Skeletal muscle cell (primary cell): ENCODE measurements around the gene FITM1.

Experiments
- DNase-seq: peaks from one replicate; pipeline ENCODE4 v3.0.0-alpha.2; 2010; ENCODE audit warnings: low read depth
- H3K4me3 ChIP-seq: 2 replicates; pipeline ENCODE4 v1.5.1; 2011; ENCODE audit warnings: low read depth, mild to moderate bottlenecking, control low read depth, low read length, moderate library complexity

The FITM1 gene

GRCh38 chr14:24115422-24116127 lies 14.9 kb upstream of the FITM1 start:
- peak overlapping the region; percentile 82 for H3K4me3 ChIP-seq

DNA sequence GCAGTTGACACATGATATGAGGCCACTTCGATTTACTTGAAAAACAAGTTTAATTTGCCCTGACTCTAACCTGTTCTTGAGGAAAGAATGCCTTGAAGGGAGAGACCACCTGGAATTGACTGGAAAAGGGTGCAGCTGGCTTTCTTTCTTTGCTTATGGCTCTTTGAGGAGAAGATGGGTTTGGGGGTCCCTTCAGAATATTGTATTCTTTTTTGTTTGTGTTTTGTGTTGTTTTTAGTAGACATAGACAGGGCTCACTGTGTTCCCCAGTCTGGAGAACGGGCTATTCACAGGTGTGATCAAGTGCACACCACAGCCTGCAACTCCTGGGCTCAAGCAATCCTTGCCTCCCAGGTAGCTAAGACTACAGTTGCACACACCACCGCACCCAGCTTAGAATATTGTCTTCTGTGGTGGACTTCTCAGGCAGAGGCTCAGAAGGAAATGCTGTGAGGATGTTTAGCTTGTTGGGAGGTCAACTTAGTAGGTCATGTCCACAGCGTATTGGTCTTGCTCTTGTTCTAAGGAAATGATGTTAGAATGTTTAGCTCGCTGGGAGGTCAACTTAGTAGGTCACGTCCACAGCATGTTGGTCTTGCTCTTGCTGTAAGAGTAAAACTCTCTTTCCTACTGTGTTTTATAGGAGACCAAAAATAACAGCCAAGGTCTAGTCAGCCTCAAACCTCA lies 14.2 kb upstream of the FITM1 start:
- no peak for DNase-seq
- no peak overlapping the region for H3K4me3 ChIP-seq

More at GRCh38 chr14:24115422-24116127, 14.9 kb upstream of the FITM1 start:
- DNase-seq: no peak

DNA sequence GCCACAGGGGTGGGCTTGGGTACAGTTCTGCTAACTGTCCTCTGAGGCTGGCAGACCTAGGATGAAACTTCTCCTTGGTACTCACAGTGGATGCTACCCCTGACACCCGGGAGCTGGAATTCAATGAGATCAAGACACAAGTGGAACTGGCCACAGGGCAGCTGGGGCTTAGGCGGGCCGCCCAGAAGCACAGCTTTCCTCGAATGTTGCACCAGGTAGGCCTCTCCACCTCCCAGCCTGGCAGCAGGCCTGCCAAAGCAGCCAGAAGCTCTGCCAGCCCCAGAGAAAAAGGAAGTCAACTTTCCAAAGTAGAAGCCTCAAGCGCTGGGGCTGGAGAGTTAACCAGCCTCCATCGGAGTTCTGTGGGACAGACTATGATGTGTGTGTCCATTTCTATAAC lies 13.3 kb upstream of the FITM1 start:
- H3K4me3 ChIP-seq: no peak overlapping the region
- DNase-seq: no peak

DNA sequence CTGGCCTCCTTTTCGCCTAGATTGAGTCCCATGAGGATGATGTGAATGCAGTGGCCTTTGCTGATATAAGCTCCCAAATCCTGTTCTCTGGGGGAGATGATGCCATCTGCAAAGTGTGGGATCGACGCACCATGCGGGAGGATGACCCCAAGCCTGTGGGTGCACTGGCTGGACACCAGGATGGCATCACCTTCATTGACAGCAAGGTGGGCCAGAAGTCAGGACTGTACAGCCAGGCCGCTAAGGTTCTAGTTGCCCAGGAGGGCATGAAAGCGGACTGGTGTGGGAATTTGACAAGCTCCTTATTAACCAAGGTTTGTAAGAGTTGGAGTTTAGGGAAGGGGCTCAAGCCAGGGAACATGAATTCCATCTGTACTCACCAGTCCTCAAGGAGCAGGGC lies 10.8 kb upstream of the FITM1 start:
- DNase-seq: no peak
- H3K4me3 ChIP-seq: no peak overlapping the region

DNA sequence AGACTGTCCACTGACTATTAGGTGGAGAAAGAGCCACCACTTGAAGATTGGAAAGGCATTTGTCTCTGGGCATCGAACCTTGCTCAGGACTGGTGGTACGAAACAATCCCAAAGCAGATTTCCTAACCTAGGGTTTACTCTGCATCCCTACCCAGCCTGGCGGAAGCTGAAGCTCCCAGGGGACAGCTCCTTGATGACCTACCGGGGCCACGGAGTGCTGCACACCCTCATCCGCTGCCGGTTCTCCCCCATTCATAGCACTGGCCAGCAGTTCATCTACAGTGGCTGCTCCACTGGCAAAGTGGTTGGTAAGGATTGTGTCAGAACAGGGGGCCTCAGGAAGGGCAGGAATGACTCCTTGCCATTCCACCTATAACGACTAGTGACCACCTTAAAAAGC lies 9.2 kb upstream of the FITM1 start:
- no peak overlapping the region for H3K4me3 ChIP-seq
- DNase-seq: no peak

- DNase-seq: no peak
- H3K4me3 ChIP-seq: no peak overlapping the region
These were observed 8.0 kb upstream of the FITM1 start for GRCh38 chr14:24122416-24122815.

DNA sequence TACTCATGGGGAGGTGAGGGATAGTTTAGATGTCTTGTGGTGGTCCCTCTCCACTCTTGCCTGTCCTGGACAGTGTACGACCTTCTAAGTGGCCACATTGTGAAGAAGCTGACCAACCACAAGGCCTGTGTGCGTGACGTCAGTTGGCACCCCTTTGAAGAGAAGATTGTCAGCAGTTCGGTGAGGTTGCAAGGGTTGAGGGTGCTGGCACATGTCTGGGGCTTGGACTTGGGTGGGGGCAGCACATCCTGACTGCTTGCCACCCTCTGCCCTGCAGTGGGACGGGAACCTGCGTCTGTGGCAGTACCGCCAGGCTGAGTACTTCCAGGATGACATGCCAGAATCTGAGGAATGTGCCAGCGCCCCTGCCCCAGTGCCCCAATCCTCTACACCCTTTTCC lies 7.6 kb upstream of the FITM1 start:
- no peak for DNase-seq
- no peak overlapping the region for H3K4me3 ChIP-seq

- H3K4me3 ChIP-seq: no peak overlapping the region
- no peak for DNase-seq
These were observed 6.7 kb upstream of the FITM1 start for GRCh38 chr14:24123424-24124417.

- DNase-seq: no peak
- H3K4me3 ChIP-seq: no peak overlapping the region
These were observed 3.5 kb upstream of the FITM1 start for GRCh38 chr14:24126939-24127338.

DNA sequence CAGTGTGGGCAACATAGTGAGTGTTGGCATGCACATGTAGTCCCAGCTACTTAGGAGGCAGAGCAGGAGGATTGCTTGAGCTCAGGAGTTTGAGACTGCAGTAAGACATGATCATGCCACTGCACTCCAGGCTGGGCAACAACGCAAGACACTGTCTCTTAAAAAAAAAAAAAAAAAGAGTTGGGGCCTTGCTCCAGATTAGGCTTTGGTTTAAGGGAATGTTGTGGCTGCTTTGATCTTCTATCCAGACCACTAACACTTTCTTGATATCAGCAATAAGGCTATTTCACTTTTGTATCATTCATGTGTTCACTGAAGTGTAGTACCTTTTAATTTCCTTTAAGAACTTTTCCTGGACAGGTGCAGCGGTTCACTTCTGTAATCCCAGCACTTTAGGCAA lies 2.8 kb upstream of the FITM1 start:
- no peak overlapping the region for H3K4me3 ChIP-seq
- no peak for DNase-seq

DNA sequence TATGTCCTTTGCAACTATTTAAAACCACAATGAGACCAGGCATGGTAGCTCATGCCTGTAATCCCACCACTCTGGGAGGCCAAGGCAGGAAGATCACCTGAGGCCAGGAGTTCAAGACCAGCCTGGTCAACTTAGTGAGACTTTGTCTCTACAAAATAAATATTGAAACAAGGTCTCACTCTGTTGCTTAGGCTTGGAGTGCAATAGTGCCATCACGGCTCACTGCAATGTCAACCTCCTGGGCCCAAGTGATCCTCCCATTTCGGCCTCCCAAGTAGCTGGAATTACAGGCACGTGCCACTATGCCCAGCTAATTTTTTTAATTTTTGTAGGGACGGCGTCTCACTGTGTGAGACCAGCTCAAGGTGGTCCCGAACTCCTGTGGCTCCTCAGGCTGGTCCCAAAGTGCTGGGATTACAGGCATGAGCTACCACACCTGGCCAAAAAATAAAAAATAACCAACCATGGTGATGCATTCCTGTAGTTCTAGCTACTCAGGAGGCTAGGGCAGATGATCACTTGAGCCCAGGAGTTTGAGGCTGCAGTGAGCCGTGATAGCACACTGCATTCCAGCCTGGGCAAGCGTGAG lies 955 bp upstream of the FITM1 start:
- no peak overlapping the region for H3K4me3 ChIP-seq
- no peak for DNase-seq

DNA sequence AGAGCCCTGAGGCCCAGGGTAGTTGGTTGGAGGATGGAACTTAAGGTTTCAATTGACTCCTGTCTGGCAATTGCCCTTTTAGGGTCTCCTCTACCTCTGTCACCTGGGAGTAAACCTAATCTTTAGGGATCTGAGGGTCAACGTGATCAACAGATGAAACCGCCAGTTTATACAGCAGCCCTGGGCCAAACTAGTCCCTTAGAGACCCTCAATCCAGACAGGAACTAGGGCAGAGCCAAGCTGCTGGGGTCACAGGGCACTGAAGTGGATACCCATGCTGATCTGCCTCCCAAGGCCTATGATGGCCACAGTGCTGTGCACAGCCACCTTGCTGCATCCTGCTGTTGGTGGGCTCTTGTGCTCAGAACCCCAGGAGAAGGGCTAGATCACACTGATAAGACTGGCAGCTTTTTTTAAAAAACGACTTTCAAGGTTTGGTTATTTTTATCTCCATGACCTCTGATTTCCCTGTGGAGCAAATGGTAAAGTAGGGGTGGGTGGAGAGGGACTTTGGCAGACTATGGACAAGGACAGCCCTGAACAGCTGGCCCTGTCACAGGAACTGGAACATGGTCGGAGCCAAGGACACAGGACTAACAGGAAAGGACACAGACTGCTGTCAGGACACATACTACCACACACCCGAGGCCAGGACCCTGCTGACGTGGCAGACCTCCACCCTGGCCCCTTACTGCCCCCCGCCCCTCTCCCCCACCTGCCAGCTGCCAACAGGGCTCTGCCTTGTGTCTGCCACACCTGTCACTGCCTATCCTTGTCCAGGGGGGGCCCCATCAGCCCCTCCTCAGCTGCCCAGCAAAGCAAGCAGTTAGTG lies 474 bp downstream of the FITM1 start:
- H3K4me3 ChIP-seq: no peak overlapping the region
- DNase-seq: peak; percentile 50

DNA sequence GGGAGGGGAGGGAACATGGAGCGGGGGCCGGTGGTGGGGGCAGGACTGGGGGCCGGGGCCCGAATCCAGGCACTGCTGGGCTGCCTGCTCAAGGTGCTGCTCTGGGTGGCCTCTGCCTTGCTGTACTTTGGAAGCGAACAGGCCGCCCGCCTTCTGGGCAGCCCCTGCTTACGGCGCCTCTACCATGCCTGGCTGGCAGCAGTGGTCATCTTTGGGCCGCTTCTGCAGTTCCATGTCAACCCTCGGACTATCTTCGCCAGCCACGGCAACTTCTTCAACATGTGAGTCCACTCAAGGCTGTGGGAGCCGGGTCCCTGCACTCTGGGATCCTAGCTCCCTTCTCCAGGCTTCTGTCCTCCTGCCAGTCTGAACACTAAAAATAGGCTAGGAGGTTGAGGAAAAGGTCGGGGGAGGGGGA lies 1.1 kb downstream of the FITM1 start:
- no peak for DNase-seq
- H3K4me3 ChIP-seq: peak overlapping the region; percentile 38

DNA sequence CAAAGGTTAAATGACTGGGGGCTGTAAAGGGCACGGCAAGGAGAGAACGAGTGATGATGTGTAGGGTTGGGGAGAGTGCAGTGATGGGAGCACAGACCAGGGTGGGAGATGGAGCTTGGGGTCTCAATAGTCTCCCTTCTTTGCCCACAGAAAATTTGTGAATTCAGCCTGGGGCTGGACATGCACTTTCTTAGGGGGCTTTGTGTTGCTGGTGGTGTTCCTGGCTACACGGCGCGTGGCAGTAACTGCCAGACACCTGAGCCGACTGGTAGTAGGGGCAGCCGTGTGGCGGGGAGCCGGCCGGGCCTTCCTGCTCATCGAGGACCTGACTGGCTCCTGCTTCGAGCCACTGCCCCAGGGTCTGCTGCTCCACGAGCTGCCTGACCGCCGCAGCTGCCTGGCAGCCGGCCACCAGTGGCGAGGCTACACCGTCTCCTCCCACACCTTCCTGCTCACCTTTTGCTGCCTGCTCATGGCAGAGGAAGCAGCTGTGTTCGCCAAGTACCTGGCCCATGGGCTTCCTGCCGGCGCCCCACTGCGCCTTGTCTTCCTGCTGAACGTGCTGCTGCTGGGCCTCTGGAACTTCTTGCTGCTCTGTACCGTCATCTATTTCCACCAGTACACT lies 1.7 kb downstream of the FITM1 start:
- DNase-seq: no peak
- peak overlapping the region; percentile 38 for H3K4me3 ChIP-seq

GRCh38 chr14:24132976-24133375 lies 2.5 kb downstream of the FITM1 start:
- H3K4me3 ChIP-seq: no peak overlapping the region
- DNase-seq: no peak

GRCh38 chr14:24133735-24134134 lies 3.3 kb downstream of the FITM1 start:
- DNase-seq: no peak
- no peak overlapping the region for H3K4me3 ChIP-seq

DNA sequence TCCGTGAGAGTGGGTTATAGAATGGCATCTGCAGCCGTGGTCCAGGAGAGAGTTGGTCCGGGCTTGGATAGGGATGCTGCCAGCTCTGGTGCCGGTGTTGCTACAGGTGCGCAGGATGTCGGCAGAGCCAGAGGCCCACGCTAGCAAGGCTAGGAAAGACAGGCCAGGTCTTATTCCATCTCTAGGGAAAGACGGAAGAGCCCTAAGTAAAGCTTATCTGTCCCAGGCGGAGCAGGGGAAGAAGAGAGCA lies 5.0 kb downstream of the FITM1 start:
- DNase-seq: no peak
- peak overlapping the region; percentile 85 for H3K4me3 ChIP-seq

GRCh38 chr14:24135834-24136683 lies 5.6 kb downstream of the FITM1 start, which contains the start of gene PSME1:
Gene PSME1, plus strand, starts transcription at chr14:24136194. Its CDS starts 69 bp downstream, at chr14:24136263.
- DNase-seq: peak; percentile 52
- peak within 1 kb of the TSS; percentile 85 for H3K4me3 ChIP-seq
